Measurements from ENCODE around the gene EDEM1.
A peak's percentile ranks its signal among the peaks of the same experiment; 100 is the strongest.

Gene EDEM1

GRCh38 chr3:5165698-5166097 is 21.8 kb upstream of the EDEM1 start:
- H4K20me1 ChIP-seq (ENCODE audit: low read depth, low read length) = no peaks in the 10 kb centered on the region
- no peaks in the 10 kb centered on the region for H3K36me3 ChIP-seq (ENCODE audit: low read length)
- no peaks in the 10 kb centered on the region for H3K27me3 ChIP-seq (ENCODE audit: low read length)
- peaks cover 100% of the 10 kb centered on the region for H3K79me2 ChIP-seq (ENCODE audit: insufficient read depth, low read length)
- no peaks in the 10 kb centered on the region for H3K9me2 ChIP-seq (replicated peaks; ENCODE audit: insufficient read depth, low read length)
- H3K27ac ChIP-seq (ENCODE audit: low read depth, low read length) = peak overlapping the region; percentile 9; the same call in 1 of the 2 replicates
- H3F3A ChIP-seq (ENCODE audit: insufficient read depth) = peaks cover 5% of the 10 kb centered on the region
- no peak overlapping the region for H3K4me2 ChIP-seq (ENCODE audit: low read depth, low read length, poor library complexity, severe bottlenecking)
- H3K4me3 ChIP-seq (ENCODE audit: insufficient read depth, low read length, poor library complexity, severe bottlenecking) = no peak overlapping the region
- no peaks in the 10 kb centered on the region for H3K9me3 ChIP-seq (ENCODE audit: insufficient read depth, low read length)
- TF ChIP-seq CTCF (IDR thresholded peaks at IDR 0.05; ENCODE audit: insufficient read depth, low read length, poor library complexity, severe bottlenecking) (no peak), EZH2phosphoT487 (conservative IDR thresholded peaks at IDR 0.05; ENCODE audit: low read length) (no peak)
- H2AFZ ChIP-seq (ENCODE audit: low read depth, low read length, severe bottlenecking) = no peak overlapping the region
- no peak overlapping the region for H3K9ac ChIP-seq (ENCODE audit: low read length)

- H3K9me2 ChIP-seq (replicated peaks; ENCODE audit: insufficient read depth, low read length) = no peaks in the 10 kb centered on the region
- H3K36me3 ChIP-seq (ENCODE audit: low read length) = peaks cover 3% of the 10 kb centered on the region; the same call in 1 of the 2 replicates
- H2AFZ ChIP-seq (ENCODE audit: low read depth, low read length, severe bottlenecking) = no peak overlapping the region
- no peak overlapping the region for H3K4me2 ChIP-seq (ENCODE audit: low read depth, low read length, poor library complexity, severe bottlenecking)
- no peaks in the 10 kb centered on the region for H3K27me3 ChIP-seq (ENCODE audit: low read length)
- TF ChIP-seq EZH2phosphoT487 (conservative IDR thresholded peaks at IDR 0.05; ENCODE audit: low read length) = no peak
- no peak overlapping the region for H3K27ac ChIP-seq (ENCODE audit: low read depth, low read length)
- no peaks in the 10 kb centered on the region for H3K9me3 ChIP-seq (ENCODE audit: insufficient read depth, low read length)
- peaks cover 93% of the 10 kb centered on the region for H3K79me2 ChIP-seq (ENCODE audit: insufficient read depth, low read length)
- H3F3A ChIP-seq (ENCODE audit: insufficient read depth) = peaks cover 6% of the 10 kb centered on the region
- no peak overlapping the region for H3K9ac ChIP-seq (ENCODE audit: low read length)
- H4K20me1 ChIP-seq (ENCODE audit: low read depth, low read length) = no peaks in the 10 kb centered on the region
- no peak overlapping the region for H3K4me3 ChIP-seq (ENCODE audit: insufficient read depth, low read length, poor library complexity, severe bottlenecking)
These were observed 20.7 kb upstream of the EDEM1 start for GRCh38 chr3:5166846-5167245.

- H3K9me3 ChIP-seq (ENCODE audit: insufficient read depth, low read length) = no peaks in the 10 kb centered on the region
- TF ChIP-seq CTCF (IDR thresholded peaks at IDR 0.05; ENCODE audit: insufficient read depth, low read length, poor library complexity, severe bottlenecking) = no peak
- no peak for TF ChIP-seq EZH2phosphoT487 (conservative IDR thresholded peaks at IDR 0.05; ENCODE audit: low read length)
- peaks cover 11% of the 10 kb centered on the region for H3F3A ChIP-seq (ENCODE audit: insufficient read depth)
- peak overlapping the region; percentile 22; the same call in 1 of the 2 replicates for H3K27ac ChIP-seq (ENCODE audit: low read depth, low read length)
- peaks cover 12% of the 10 kb centered on the region; the same call in 1 of the 2 replicates for H3K36me3 ChIP-seq (ENCODE audit: low read length)
- H3K9me2 ChIP-seq (replicated peaks; ENCODE audit: insufficient read depth, low read length) = no peaks in the 10 kb centered on the region
- H3K4me2 ChIP-seq (ENCODE audit: low read depth, low read length, poor library complexity, severe bottlenecking) = peak overlapping the region; percentile 47
- no peaks in the 10 kb centered on the region for H3K27me3 ChIP-seq (ENCODE audit: low read length)
- H2AFZ ChIP-seq (ENCODE audit: low read depth, low read length, severe bottlenecking) = no peak overlapping the region
- H3K9ac ChIP-seq (ENCODE audit: low read length) = no peak overlapping the region
- H4K20me1 ChIP-seq (ENCODE audit: low read depth, low read length) = no peaks in the 10 kb centered on the region
- H3K79me2 ChIP-seq (ENCODE audit: insufficient read depth, low read length) = peaks cover 81% of the 10 kb centered on the region
- H3K4me3 ChIP-seq (ENCODE audit: insufficient read depth, low read length, poor library complexity, severe bottlenecking) = no peak overlapping the region
These were observed 19.4 kb upstream of the EDEM1 start for GRCh38 chr3:5168110-5168509.

- no peaks in the 10 kb centered on the region for H4K20me1 ChIP-seq (ENCODE audit: low read depth, low read length)
These were observed 17.7 kb upstream of the EDEM1 start for GRCh38 chr3:5169807-5170206.

More at GRCh38 chr3:5169807-5170206, 17.7 kb upstream of the EDEM1 start:
- Histone ChIP-seq H3F3A (ENCODE audit: insufficient read depth) (peaks cover 19% of the 10 kb centered on the region), H2AFZ (ENCODE audit: low read depth, low read length, severe bottlenecking) (no peak overlapping the region), H3K9ac (ENCODE audit: low read length) (no peak overlapping the region), H3K9me2 (replicated peaks; ENCODE audit: insufficient read depth, low read length) (no peaks in the 10 kb centered on the region), H3K4me3 (ENCODE audit: insufficient read depth, low read length, poor library complexity, severe bottlenecking) (no peak overlapping the region), H3K27ac (ENCODE audit: low read depth, low read length) (peak overlapping the region; percentile 48), H3K4me2 (ENCODE audit: low read depth, low read length, poor library complexity, severe bottlenecking) (peak overlapping the region; percentile 47), H3K27me3 (ENCODE audit: low read length) (no peaks in the 10 kb centered on the region), H3K79me2 (ENCODE audit: insufficient read depth, low read length) (peaks cover 64% of the 10 kb centered on the region), H3K9me3 (ENCODE audit: insufficient read depth, low read length) (no peaks in the 10 kb centered on the region), H3K36me3 (ENCODE audit: low read length) (peaks cover 17% of the 10 kb centered on the region; the same call in 1 of the 2 replicates)
- TF ChIP-seq EZH2phosphoT487 (conservative IDR thresholded peaks at IDR 0.05; ENCODE audit: low read length) (no peak), CTCF (IDR thresholded peaks at IDR 0.05; ENCODE audit: insufficient read depth, low read length, poor library complexity, severe bottlenecking) (no peak)
